GM12878 (cell line): ENCODE measurements around the gene ELSPBP1. TPM values are rescaled to one million over a fixed set of nuclear protein-coding genes. Genes with fewer than 3 reads are reported as not detected.

ENCODE experiments used
- ATAC-seq: fragments of 200-7000 bp; cut with Tn5 transposase; 3 replicates; pipeline ENCODE4 v1.9.1; 2020; ENCODE audit warnings: mild to moderate bottlenecking, moderate library complexity
- BruUV-seq: library from RNA; stranded (reverse); fragments of 400-500 nt; replicated peaks from 2 replicates; lab custom pipeline; 2021; lab: Mats Ljungman, UMichigan
- CTCF ChIA-PET: fragments of 300-600 bp; sonication (Branson Sonifier 250); formaldehyde crosslinking; extraction: SDS; loops from one replicate; lab custom pipeline; 2021; ENCODE audit warnings: inconsistent platforms; lab: Yijun Ruan, JAX
- POLR2A ChIA-PET: fragments of 350-600 bp; formaldehyde crosslinking; extraction: SDS; loops from one replicate; lab custom pipeline; 2021; ENCODE audit warnings: inconsistent platforms; lab: Charles Lee
- RAD21 ChIA-PET: fragments of 300-600 bp; sonication (Branson Sonifier 250); formaldehyde crosslinking; loops from one replicate; lab custom pipeline; 2023; ENCODE audit warnings: antibody characterized with exemption; ENCODE audit not compliant: unreplicated experiment; lab: Charles Lee
- SMC1A ChIA-PET: fragments of 300-600 bp; sonication (Branson Sonifier 250); formaldehyde crosslinking; loops from one replicate; lab custom pipeline; 2023; ENCODE audit not compliant: unreplicated experiment, uncharacterized antibody; lab: Charles Lee
- DNase-seq: peaks from one replicate; pipeline ENCODE4 v3.0.0-alpha.2; 2011; ENCODE audit warnings: low read depth, low spot score
- FAIRE-seq: peaks from 3 replicates; lab custom pipeline; 2011; peaks lifted over from hg19 to GRCh38; lab: Jason Lieb, UNC
- H2AFZ ChIP-seq: 2 replicates; pipeline ENCODE4 v1.6.0; 2011; ENCODE audit warnings: low read depth, low read length, control low read depth; ENCODE audit not compliant: control insufficient read depth
- H3K27ac ChIP-seq: 2 replicates; pipeline ENCODE4 v1.5.1; 2011; ENCODE audit warnings: control low read depth; ENCODE audit not compliant: control insufficient read depth, insufficient read depth
- H3K27me3 ChIP-seq, 2 experiments: replicated peaks in 1 of 2; 2 replicates each; pipeline versions ENCODE4 v1.6.0 to v1.6.1; 2011; ENCODE audit warnings: low read length in 1 of 2; ENCODE audit not compliant: control insufficient read depth in 2 of 2, insufficient read depth in 2 of 2
- H3K36me3 ChIP-seq, 2 experiments: 2 replicates each; pipeline ENCODE4 v1.5.1; 2011; ENCODE audit warnings: low read length in 1 of 2; ENCODE audit not compliant: control insufficient read depth in 2 of 2, insufficient read depth in 2 of 2
- H3K4me1 ChIP-seq: 2 replicates; pipeline ENCODE4 v1.6.1; 2011; ENCODE audit warnings: mild to moderate bottlenecking, low read length, moderate library complexity, mixed read lengths; ENCODE audit not compliant: control insufficient read depth, insufficient read depth
- H3K4me2 ChIP-seq: 2 replicates; pipeline ENCODE4 v1.6.0; 2011; ENCODE audit warnings: control low read depth; ENCODE audit not compliant: control insufficient read depth, insufficient read depth
- H3K4me3 ChIP-seq: fragments of 200-600 bp; sonication (generic); 2 replicates; pipeline ENCODE4 v1.5.1; 2016
- H3K79me2 ChIP-seq: 2 replicates; pipeline ENCODE4 v1.6.0; 2011; ENCODE audit warnings: low read length; ENCODE audit not compliant: control insufficient read depth, insufficient read depth
- H3K9ac ChIP-seq: 2 replicates; pipeline ENCODE4 v1.8.0; 2011; ENCODE audit warnings: low read length, control low read depth, mixed read lengths; ENCODE audit not compliant: control insufficient read depth, insufficient read depth
- H3K9me3 ChIP-seq: replicated peaks from 3 replicates; pipeline ENCODE4 v1.5.1; 2011; ENCODE audit warnings: mild to moderate bottlenecking, low read length; ENCODE audit not compliant: control insufficient read depth, insufficient read depth
- H4K20me1 ChIP-seq: 2 replicates; pipeline ENCODE4 v1.6.0; 2011; ENCODE audit not compliant: control insufficient read depth, insufficient read depth
- ATF2 ChIP-seq: IDR thresholded peaks from 2 replicates; pipeline ENCODE4 v1.6.1; 2012; ENCODE audit warnings: low read length, inconsistent platforms
- EGR1 ChIP-seq, 2 experiments: IDR thresholded peaks; 1 replicate in 1 of 2; 2 replicates in 1 of 2; pipeline ENCODE4 v1.6.1; 2011 to 2012; ENCODE audit warnings: low read depth in 2 of 2, low read length in 2 of 2, borderline replicate concordance in 1 of 2, mild to moderate bottlenecking in 1 of 2, moderate library complexity in 1 of 2
- HDAC2 ChIP-seq: fragments of 200-600 bp; sonication (generic); IDR thresholded peaks from 2 replicates; pipeline ENCODE4 v1.6.1; 2017
- IRF4 ChIP-seq: IDR thresholded peaks from 2 replicates; pipeline ENCODE4 v1.6.1; 2011; ENCODE audit warnings: low read depth, low read length
- KAT2A ChIP-seq: conservative IDR thresholded peaks from 2 replicates; pipeline ENCODE4 v1.6.1; 2011; ENCODE audit warnings: low read depth, low read length; ENCODE audit not compliant: control insufficient read depth
- MTA3 ChIP-seq: IDR thresholded peaks from 2 replicates; pipeline ENCODE4 v1.6.1; 2012; ENCODE audit warnings: low read length, inconsistent platforms, borderline replicate concordance
- MYC ChIP-seq: IDR thresholded peaks from 2 replicates; pipeline ENCODE4 v1.6.1; 2011; ENCODE audit warnings: mild to moderate bottlenecking, low read length, moderate library complexity, inconsistent platforms; ENCODE audit not compliant: insufficient read depth, insufficient replicate concordance, insufficient read length, severe bottlenecking
- NR2C1 ChIP-seq: fragments of 450-650 bp; IDR thresholded peaks from 2 replicates; pipeline ENCODE4 v1.6.1; 2017; ENCODE audit warnings: antibody characterized with exemption, mild to moderate bottlenecking, moderate library complexity
- TCF3 ChIP-seq: IDR thresholded peaks from 2 replicates; pipeline ENCODE4 v1.6.1; 2012; ENCODE audit warnings: low read depth, mild to moderate bottlenecking, low read length, borderline replicate concordance; ENCODE audit not compliant: insufficient read depth
- ZNF592 ChIP-seq: fragments of 450-650 bp; IDR thresholded peaks from 2 replicates; pipeline ENCODE4 v1.6.1; 2017; ENCODE audit warnings: mild to moderate bottlenecking, moderate library complexity
- WGBS: methylation state at CpG from one replicate; pipeline ENCODE4 v1.1.6; 2016; ENCODE audit warnings: low lambda C conversion rate; ENCODE audit not compliant: insufficient replicate concordance, insufficient coverage; ENCODE audit errors: missing lambda C conversion rate; 5-methylcytosine and 5-hydroxymethylcytosine counted together
- in situ Hi-C: fragments of 300-500 bp; cut with MboI; formaldehyde crosslinking; loops from 9 replicates; pipeline ENCODE4 v1.14.3; 2018; ENCODE audit warnings: mixed read lengths
- intact Hi-C: fragments of 100-400 bp; cut with micrococcal nuclease; formaldehyde crosslinking; loops from one replicate; pipeline ENCODE4 v1.14.2; 2022; ENCODE audit not compliant: unreplicated experiment
- polyA plus RNA-seq, 11 experiments: library from polyadenylated mRNA; depleted of rRNA in 4 of 11; unstranded in 6 of 11; stranded (reverse) in 5 of 11; fragments of >200 nt; fragmentation: Nextera tagmentation in 4 of 11; fragmentation: Illumina TruSeq in 1 of 11; extraction: Ambion mirVana in 4 of 11; extraction: Trizol in 1 of 11; gene quantifications; 1 replicate in 1 of 11; 2 replicates in 10 of 11; pipeline versions ENCODE4 v1.2.1 to v1.2.3, GENCODE V29; 2011 to 2016; ENCODE audit warnings: inconsistent platforms in 2 of 11, missing spikeins in 2 of 11, low read depth in 1 of 11
- total RNA-seq, 4 experiments: library from RNA; depleted of rRNA in 3 of 4; stranded (reverse); fragments of >200 nt in 3 of 4; fragmentation: Illumina TruSeq in 1 of 4; extraction: Trizol in 1 of 4; gene quantifications; 2 replicates each; pipeline versions ENCODE4 v1.2.1 to v1.2.3, GENCODE V29; 2013 to 2021
- TF ChIP-seq, protein P1 (sequence below): fragments of 450-650 bp; IDR thresholded peaks from 2 replicates; pipeline ENCODE4 v1.6.1; 2018; ENCODE audit warnings: mild to moderate bottlenecking, low read depth, moderate library complexity; ENCODE audit not compliant: partially characterized antibody
- TF ChIP-seq, protein P2 (sequence below): IDR thresholded peaks from 2 replicates; pipeline ENCODE4 v1.6.1; 2011; ENCODE audit warnings: borderline replicate concordance, low read depth, mild to moderate bottlenecking, moderate library complexity, mixed read lengths, low read length; ENCODE audit not compliant: insufficient read depth; ENCODE audit errors: extremely low read length

Gene ELSPBP1
- total and polyA plus RNA-seq, 10 of the 15 experiments (the other 5 are each of a cell fraction or from before 2014, with no cell fraction given) = not detected

DNA sequence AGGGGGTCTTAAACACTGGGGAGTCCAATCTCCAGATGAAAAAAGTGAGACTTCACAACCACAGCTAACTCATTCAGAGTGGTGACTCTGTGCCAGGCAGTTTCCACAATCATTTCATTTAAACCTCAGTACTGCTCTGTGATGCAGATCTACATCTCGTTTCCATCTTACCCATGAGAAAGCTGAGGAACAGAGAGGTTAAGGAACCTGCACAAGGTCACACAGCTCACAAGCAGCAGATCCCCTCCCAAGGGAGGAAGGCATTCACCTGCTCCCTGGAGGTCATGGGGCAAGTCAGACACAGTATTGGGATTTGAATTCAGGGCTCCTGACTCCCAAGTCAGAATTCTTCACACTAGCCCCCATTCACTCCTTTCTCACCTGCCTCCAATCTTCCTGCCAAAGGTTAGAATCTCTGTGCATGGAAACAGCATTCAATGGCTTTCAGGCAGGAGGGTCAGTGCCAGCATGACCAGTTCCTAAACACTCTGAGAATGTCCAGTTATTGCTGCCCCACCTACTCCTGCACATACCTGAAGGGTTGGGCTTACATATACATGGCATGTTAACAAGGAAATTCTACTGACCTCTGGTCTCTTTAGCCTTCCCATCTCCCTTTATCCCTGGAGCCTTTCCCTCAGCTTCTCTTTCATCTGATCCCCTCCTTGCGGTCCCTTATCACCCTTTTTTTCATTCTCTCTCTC is 47.6 kb downstream of the ELSPBP1 start:
- H3K79me2 ChIP-seq = no peaks in the 10 kb centered on the region
- BruUV-seq = no TSS peak
- FAIRE-seq (no peak), ATAC-seq (no peak), DNase-seq (no peak)
- RAD21 ChIA-PET = no interaction called here
- CTCF ChIA-PET = no interaction called here
- H3K4me2 ChIP-seq = no peak overlapping the region
- H4K20me1 ChIP-seq = no peaks in the 10 kb centered on the region
- SMC1A ChIA-PET = no interaction called here
- H3K9me3 ChIP-seq = no peaks in the 10 kb centered on the region
- no peak overlapping the region for H3K27ac ChIP-seq
- no peak overlapping the region for H3K4me3 ChIP-seq
- H3K9ac ChIP-seq = no peak overlapping the region
- no peak overlapping the region for H2AFZ ChIP-seq
- POLR2A ChIA-PET = interaction anchor here (0.5 kb wide), 1 partner anchor 71 kb away, joined by 3 read pairs; no protein-coding TSS in a partner anchor
- H3K27me3 ChIP-seq = no peaks in the 10 kb centered on the region; a peak in 2 of 4 replicates
- in situ Hi-C loops (no loop called here), intact Hi-C loops (no loop called here)
- 14% methylated on average over 2 of the region's 2 CpGs for WGBS
- no peaks in the 10 kb centered on the region for H3K4me1 ChIP-seq
- no peaks in the 10 kb centered on the region for H3K36me3 ChIP-seq
- TF ChIP-seq, protein P1, sequence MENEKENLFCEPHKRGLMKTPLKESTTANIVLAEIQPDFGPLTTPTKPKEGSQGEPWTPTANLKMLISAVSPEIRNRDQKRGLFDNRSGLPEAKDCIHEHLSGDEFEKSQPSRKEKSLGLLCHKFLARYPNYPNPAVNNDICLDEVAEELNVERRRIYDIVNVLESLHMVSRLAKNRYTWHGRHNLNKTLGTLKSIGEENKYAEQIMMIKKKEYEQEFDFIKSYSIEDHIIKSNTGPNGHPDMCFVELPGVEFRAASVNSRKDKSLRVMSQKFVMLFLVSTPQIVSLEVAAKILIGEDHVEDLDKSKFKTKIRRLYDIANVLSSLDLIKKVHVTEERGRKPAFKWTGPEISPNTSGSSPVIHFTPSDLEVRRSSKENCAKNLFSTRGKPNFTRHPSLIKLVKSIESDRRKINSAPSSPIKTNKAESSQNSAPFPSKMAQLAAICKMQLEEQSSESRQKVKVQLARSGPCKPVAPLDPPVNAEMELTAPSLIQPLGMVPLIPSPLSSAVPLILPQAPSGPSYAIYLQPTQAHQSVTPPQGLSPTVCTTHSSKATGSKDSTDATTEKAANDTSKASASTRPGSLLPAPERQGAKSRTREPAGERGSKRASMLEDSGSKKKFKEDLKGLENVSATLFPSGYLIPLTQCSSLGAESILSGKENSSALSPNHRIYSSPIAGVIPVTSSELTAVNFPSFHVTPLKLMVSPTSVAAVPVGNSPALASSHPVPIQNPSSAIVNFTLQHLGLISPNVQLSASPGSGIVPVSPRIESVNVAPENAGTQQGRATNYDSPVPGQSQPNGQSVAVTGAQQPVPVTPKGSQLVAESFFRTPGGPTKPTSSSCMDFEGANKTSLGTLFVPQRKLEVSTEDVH = no peak
- TF ChIP-seq ATF2 = no peak
- no peak for TF ChIP-seq HDAC2
- TF ChIP-seq ZNF592 = no peak
- no peak for TF ChIP-seq TCF3
- no peak for TF ChIP-seq KAT2A
- no peak for TF ChIP-seq MYC
- TF ChIP-seq, protein P2, sequence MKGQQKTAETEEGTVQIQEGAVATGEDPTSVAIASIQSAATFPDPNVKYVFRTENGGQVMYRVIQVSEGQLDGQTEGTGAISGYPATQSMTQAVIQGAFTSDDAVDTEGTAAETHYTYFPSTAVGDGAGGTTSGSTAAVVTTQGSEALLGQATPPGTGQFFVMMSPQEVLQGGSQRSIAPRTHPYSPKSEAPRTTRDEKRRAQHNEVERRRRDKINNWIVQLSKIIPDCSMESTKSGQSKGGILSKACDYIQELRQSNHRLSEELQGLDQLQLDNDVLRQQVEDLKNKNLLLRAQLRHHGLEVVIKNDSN = no peak
- TF ChIP-seq EGR1 (IDR thresholded peaks at IDR 0.05; ENCODE audit: borderline replicate concordance in 1 of 2, low read depth in 2 of 2, low read length in 2 of 2) = no peak
- no peak for TF ChIP-seq MTA3
- TF ChIP-seq NR2C1 = no peak
- no peak for TF ChIP-seq IRF4
